ENCODE measurements around the gene GPSM3. TPM values are rescaled to one million over a fixed set of nuclear protein-coding genes. Genes with fewer than 3 reads are reported as not detected.
"Not testable (repeated sequence)": the region's sequence is repeated elsewhere in the genome, so short reads cannot be mapped to it uniquely, and the experiment has no call there.

GPSM3 gene
- total and polyA plus RNA-seq, 8 donors, result 0.59 to 10.1 (median 4.5) TPM

- DNase-seq, result no peak
- H3K4me1 ChIP-seq, result no peaks in the 10 kb centered on the region
- no peaks in the 10 kb centered on the region for H3K27me3 ChIP-seq
- no peak overlapping the region for H3K27ac ChIP-seq
- FAIRE-seq, result no peak
- H3K9me3 ChIP-seq, result no peaks in the 10 kb centered on the region
- no peaks in the 10 kb centered on the region for H3K36me3 ChIP-seq
- no peak overlapping the region for H3K4me3 ChIP-seq
- TF ChIP-seq CTCF (IDR thresholded peaks at IDR 0.05), result no peak
- 77 to 85% methylated on average over 6 of the region's 6 CpGs for WGBS, 2 donors
- no peak for ATAC-seq
- intact Hi-C loops (cut with DNase I), result no loop called here
Observed at GRCh38 chr6:32213649-32214048, 21.2 kb upstream of the GPSM3 start.

GRCh38 chr6:32212076-32212760 lies 19.8 kb upstream of the GPSM3 start:
- FAIRE-seq (no peak), ATAC-seq (no peak)
- no peak overlapping the region for H3K27ac ChIP-seq

GRCh38 chr6:32211432-32211831 lies 19.0 kb upstream of the GPSM3 start:
- FAIRE-seq; DNase-seq; intact Hi-C loops (cut with DNase I); H3K9me3 ChIP-seq; H3K27me3 ChIP-seq; H3K4me3 ChIP-seq; ATAC-seq; H3K4me1 ChIP-seq; H3K27ac ChIP-seq; H3K36me3 ChIP-seq: not testable (repeated sequence)
- WGBS, 2 donors, result 78 to 80% methylated on average over 4 of the region's 4 CpGs

More at GRCh38 chr6:32212076-32212760, 19.8 kb upstream of the GPSM3 start:
- H3K4me3 ChIP-seq, result no peak overlapping the region
- TF ChIP-seq CTCF (IDR thresholded peaks at IDR 0.05), result no peak
- no peaks in the 10 kb centered on the region for H3K27me3 ChIP-seq
- no peaks in the 10 kb centered on the region for H3K4me1 ChIP-seq
- WGBS, 2 donors, result 74% methylated on average over 12 of the region's 12 CpGs
- intact Hi-C loops (cut with DNase I), result no loop called here
- no peaks in the 10 kb centered on the region for H3K36me3 ChIP-seq
- no peak for DNase-seq
- no peaks in the 10 kb centered on the region for H3K9me3 ChIP-seq

GRCh38 chr6:32210191-32210601 lies 17.8 kb upstream of the GPSM3 start:
- FAIRE-seq (no peak), ATAC-seq (no peak), DNase-seq (no peak)
- intact Hi-C loops (cut with DNase I), result no loop called here
- H3K27me3 ChIP-seq, result no peaks in the 10 kb centered on the region
- no peaks in the 10 kb centered on the region for H3K4me1 ChIP-seq
- no peak overlapping the region for H3K4me3 ChIP-seq
- TF ChIP-seq CTCF (IDR thresholded peaks at IDR 0.05), result no peak
- no peaks in the 10 kb centered on the region for H3K36me3 ChIP-seq
- H3K9me3 ChIP-seq, result no peaks in the 10 kb centered on the region
- 70 to 76% methylated on average over 5 of the region's 5 CpGs for WGBS, 2 donors
- no peak overlapping the region for H3K27ac ChIP-seq

GRCh38 chr6:32208996-32209395 lies 16.6 kb upstream of the GPSM3 start:
- H3K27ac ChIP-seq, result no peak overlapping the region
- H3K27me3 ChIP-seq, result no peaks in the 10 kb centered on the region
- intact Hi-C loops (cut with DNase I), result no loop called here
- no peak for TF ChIP-seq CTCF (IDR thresholded peaks at IDR 0.05)
- WGBS, 2 donors, result 39 to 54% methylated on average over 1 of the region's 1 CpG
- no peak overlapping the region for H3K4me3 ChIP-seq
- H3K36me3 ChIP-seq, result no peaks in the 10 kb centered on the region
- no peaks in the 10 kb centered on the region for H3K9me3 ChIP-seq
- FAIRE-seq, result no peak
- DNase-seq, result no peak
- ATAC-seq, result no peak
- no peaks in the 10 kb centered on the region for H3K4me1 ChIP-seq
